Neural progenitor cell (in vitro differentiated cells): ENCODE data around the gene QRFP.

Source experiments
- CTCF ChIP-seq: fragments of 200-600 bp; sonication (generic); IDR thresholded peaks from 2 replicates; pipeline ENCODE4 v1.5.1; 2017; ENCODE audit warnings: antibody characterized with exemption, mild to moderate bottlenecking
- EZH2 ChIP-seq: fragments of 200-600 bp; sonication (generic); IDR thresholded peaks from 2 replicates; pipeline ENCODE4 v1.6.1; 2017; ENCODE audit warnings: antibody characterized with exemption, mild to moderate bottlenecking, moderate library complexity
- EZH2phosphoT487 ChIP-seq: fragments of 200-600 bp; sonication (generic); IDR thresholded peaks from 2 replicates; pipeline ENCODE4 v1.6.1; 2017; ENCODE audit warnings: antibody characterized with exemption

GRCh38 chr9:130872508-130872907 lies 24.1 kb downstream of the QRFP start:
- TF ChIP-seq CTCF (no peak), EZH2 (no peak), EZH2phosphoT487 (no peak)
